ENCODE results near the gene CRADD. TPM values are rescaled to one million over a fixed set of nuclear protein-coding genes. Genes with fewer than 3 reads are reported as not detected.

The CRADD gene
- total and polyA plus RNA-seq, 2 donors (not counting 1 experiment from before 2014, with no cell fraction given) = 5.8 to 15.1 TPM

DNA sequence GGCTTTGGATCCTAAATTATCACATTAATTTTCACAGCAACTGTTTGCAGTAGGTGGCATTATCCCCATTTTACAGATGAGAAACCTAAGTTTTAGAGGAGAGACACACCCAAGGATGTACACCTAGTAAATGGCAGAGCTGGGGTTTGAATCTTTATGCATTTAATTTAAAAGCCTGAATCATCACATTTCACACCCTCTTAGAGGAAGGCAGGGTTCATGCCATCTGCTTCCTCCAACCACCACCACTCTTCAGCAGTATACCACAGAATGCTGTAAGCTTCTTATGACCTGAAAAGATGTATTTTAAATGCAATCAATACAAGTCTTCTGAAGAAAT, 90.3 kb downstream of the CRADD start:
- no peak overlapping the region for H3K4me2 ChIP-seq (replicated peaks; ENCODE audit: low read depth, low read length, poor library complexity, severe bottlenecking)
- no peak overlapping the region for H2AFZ ChIP-seq (ENCODE audit: insufficient read depth, low read depth, low read length, poor library complexity, severe bottlenecking)
- no peak for DNase-seq
- H3K27me3 ChIP-seq (replicated peaks in 1 of 4; ENCODE audit: control extremely low read depth in 1 of 4, control insufficient read depth in 3 of 4, insufficient read depth in 4 of 4, low read length in 3 of 4) = no peaks in the 10 kb centered on the region
- ATAC-seq (ENCODE audit: low read depth) = no peak
- H3K27me3 Mint-ChIP-seq = no peaks in the 10 kb centered on the region
- H3K4me3 ChIP-seq (ENCODE audit: control extremely low read depth in 1 of 5, extremely low read depth in 1 of 5, insufficient read depth in 1 of 5, low read depth in 2 of 5, low read length in 4 of 5) = no peak overlapping the region
- H3K4me1 Mint-ChIP-seq = peaks cover 29% of the 10 kb centered on the region
- no peak overlapping the region for H3K27ac ChIP-seq (ENCODE audit: low read length in 2 of 2)
- H3K79me2 ChIP-seq (ENCODE audit: control insufficient read depth, insufficient read depth, low read length) = no peaks in the 10 kb centered on the region
- ChIA-PET POLR2A (no interaction called here), CTCF (interaction anchor here (0.7 to 4.6 kb wide), 3 partner anchors 35 to 335 kb away, joined by 3 to 41 read pairs (median 3); no protein-coding TSS in a partner anchor)
- TF ChIP-seq EZH2 (IDR thresholded peaks at IDR 0.05; ENCODE audit: borderline replicate concordance, insufficient read depth, low read depth, low read length, poor library complexity, severe bottlenecking) = no peak
- TF ChIP-seq, protein P1, sequence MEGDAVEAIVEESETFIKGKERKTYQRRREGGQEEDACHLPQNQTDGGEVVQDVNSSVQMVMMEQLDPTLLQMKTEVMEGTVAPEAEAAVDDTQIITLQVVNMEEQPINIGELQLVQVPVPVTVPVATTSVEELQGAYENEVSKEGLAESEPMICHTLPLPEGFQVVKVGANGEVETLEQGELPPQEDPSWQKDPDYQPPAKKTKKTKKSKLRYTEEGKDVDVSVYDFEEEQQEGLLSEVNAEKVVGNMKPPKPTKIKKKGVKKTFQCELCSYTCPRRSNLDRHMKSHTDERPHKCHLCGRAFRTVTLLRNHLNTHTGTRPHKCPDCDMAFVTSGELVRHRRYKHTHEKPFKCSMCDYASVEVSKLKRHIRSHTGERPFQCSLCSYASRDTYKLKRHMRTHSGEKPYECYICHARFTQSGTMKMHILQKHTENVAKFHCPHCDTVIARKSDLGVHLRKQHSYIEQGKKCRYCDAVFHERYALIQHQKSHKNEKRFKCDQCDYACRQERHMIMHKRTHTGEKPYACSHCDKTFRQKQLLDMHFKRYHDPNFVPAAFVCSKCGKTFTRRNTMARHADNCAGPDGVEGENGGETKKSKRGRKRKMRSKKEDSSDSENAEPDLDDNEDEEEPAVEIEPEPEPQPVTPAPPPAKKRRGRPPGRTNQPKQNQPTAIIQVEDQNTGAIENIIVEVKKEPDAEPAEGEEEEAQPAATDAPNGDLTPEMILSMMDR (IDR thresholded peaks at IDR 0.05) = no peak
- no peaks in the 10 kb centered on the region for H3K9me3 Mint-ChIP-seq (ENCODE audit: insufficient read depth)
- H3K4me3 Mint-ChIP-seq = no peak overlapping the region
- intact Hi-C loops (cut with micrococcal nuclease) = no loop called here
- peaks cover 0 to 2% of the 10 kb centered on the region in 2 experiments for H3K36me3 ChIP-seq (replicated peaks in 1 of 2; ENCODE audit: control extremely low read depth in 1 of 2, control insufficient read depth in 1 of 2, extremely low read depth in 1 of 2, insufficient read depth in 2 of 2, low read length in 1 of 2)
- no peak overlapping the region for H3K27ac Mint-ChIP-seq
- H3K9ac ChIP-seq (ENCODE audit: low read length) = no peak overlapping the region
- H3K9me3 ChIP-seq (ENCODE audit: control extremely low read depth in 1 of 3, control insufficient read depth in 2 of 3, insufficient read depth in 1 of 3, low read length in 2 of 3) = no peaks in the 10 kb centered on the region
- no peaks in the 10 kb centered on the region for H3K4me1 ChIP-seq (ENCODE audit: control insufficient read depth in 2 of 2, insufficient read depth in 2 of 2, low read length in 2 of 2)
- no peaks in the 10 kb centered on the region for H4K20me1 ChIP-seq (ENCODE audit: control insufficient read depth, insufficient read depth, low read length, poor library complexity, severe bottlenecking)

GRCh38 chr12:93772003-93772700, 95.0 kb downstream of the CRADD start:
- CTCF ChIA-PET = no interaction called here
- no peak for TF ChIP-seq EZH2 (IDR thresholded peaks at IDR 0.05; ENCODE audit: borderline replicate concordance, insufficient read depth, low read depth, low read length, poor library complexity, severe bottlenecking)
- TF ChIP-seq, protein P1 (IDR thresholded peaks at IDR 0.05) = no peak
- no peaks in the 10 kb centered on the region for H3K27me3 ChIP-seq (replicated peaks in 1 of 4; ENCODE audit: control extremely low read depth in 1 of 4, control insufficient read depth in 3 of 4, insufficient read depth in 4 of 4, low read length in 3 of 4)
- intact Hi-C loops (cut with micrococcal nuclease) = no loop called here
- H3K27ac Mint-ChIP-seq = no peak overlapping the region
- ATAC-seq (ENCODE audit: low read depth) (no peak), DNase-seq (no peak)
- H3K4me2 ChIP-seq (replicated peaks; ENCODE audit: low read depth, low read length, poor library complexity, severe bottlenecking) = no peak overlapping the region
- no peak overlapping the region for H3K4me3 Mint-ChIP-seq
- H3K9me3 ChIP-seq (ENCODE audit: control extremely low read depth in 1 of 3, control insufficient read depth in 2 of 3, insufficient read depth in 1 of 3, low read length in 2 of 3) = no peaks in the 10 kb centered on the region
- no peak overlapping the region for H2AFZ ChIP-seq (ENCODE audit: insufficient read depth, low read depth, low read length, poor library complexity, severe bottlenecking)
- no peak overlapping the region for H3K4me3 ChIP-seq (ENCODE audit: control extremely low read depth in 1 of 5, extremely low read depth in 1 of 5, insufficient read depth in 1 of 5, low read depth in 2 of 5, low read length in 4 of 5)
- H3K79me2 ChIP-seq (ENCODE audit: control insufficient read depth, insufficient read depth, low read length) = no peaks in the 10 kb centered on the region
- H4K20me1 ChIP-seq (ENCODE audit: control insufficient read depth, insufficient read depth, low read length, poor library complexity, severe bottlenecking) = no peaks in the 10 kb centered on the region
- POLR2A ChIA-PET = no interaction called here
- no peaks in the 10 kb centered on the region for H3K4me1 ChIP-seq (ENCODE audit: control insufficient read depth in 2 of 2, insufficient read depth in 2 of 2, low read length in 2 of 2)
- 67% methylated on average over 1 of the region's 3 CpGs for WGBS (ENCODE audit: insufficient coverage)
- no peak overlapping the region for H3K9ac ChIP-seq (ENCODE audit: low read length)
- no peaks in the 10 kb centered on the region for H3K9me3 Mint-ChIP-seq (ENCODE audit: insufficient read depth)
- peaks cover 19% of the 10 kb centered on the region for H3K4me1 Mint-ChIP-seq
- no peak overlapping the region for H3K27ac ChIP-seq (ENCODE audit: low read length in 2 of 2)
- H3K27me3 Mint-ChIP-seq = no peaks in the 10 kb centered on the region
- peaks cover 0 to 2% of the 10 kb centered on the region in 2 experiments for H3K36me3 ChIP-seq (replicated peaks in 1 of 2; ENCODE audit: control extremely low read depth in 1 of 2, control insufficient read depth in 1 of 2, extremely low read depth in 1 of 2, insufficient read depth in 2 of 2, low read length in 1 of 2)
